Breast epithelium (tissue), 3 donors: Measurements from ENCODE around the gene PCBD2.

Experiments used
- CTCF ChIP-seq, 3 donors: fragments of 450-650 bp; IDR thresholded peaks; one replicate each; pipeline ENCODE4 v1.5.1; 2016 to 2017; ENCODE audit warnings: antibody characterized with exemption in 3 of 3, mild to moderate bottlenecking in 3 of 3, moderate library complexity in 3 of 3
- POLR2A ChIP-seq: fragments of 450-650 bp; IDR thresholded peaks from one replicate; pipeline ENCODE4 v1.6.1; 2016; ENCODE audit warnings: antibody characterized with exemption, mild to moderate bottlenecking, moderate library complexity

- TF ChIP-seq POLR2A (no peak), CTCF (IDR thresholded peaks at IDR 0.05) (no peak)
Measured at GRCh38 chr5:134892282-134892681, 12.6 kb upstream of the PCBD2 start.
